HEK293 (cell line): ENCODE measurements around the gene S100A14.

Experiments used
- BCL11A ChIP-seq: fragments of 450-650 bp; formaldehyde crosslinking; IDR thresholded peaks from 2 replicates; pipeline ENCODE4 v1.5.1; 2016; ENCODE audit warnings: low read depth, missing biosample characterization, missing genetic modification characterization
- GLI2 ChIP-seq: fragments of 450-650 bp; formaldehyde crosslinking; IDR thresholded peaks from 2 replicates; pipeline ENCODE4; 2017; ENCODE audit warnings: missing biosample characterization, missing genetic modification characterization, low read depth, borderline replicate concordance
- KLF16 ChIP-seq: fragments of 450-650 bp; formaldehyde crosslinking; IDR thresholded peaks from 2 replicates; pipeline ENCODE4 v1.5.1; 2017; ENCODE audit warnings: missing biosample characterization, missing genetic modification characterization
- MZF1 ChIP-seq: fragments of 450-650 bp; formaldehyde crosslinking; IDR thresholded peaks from 2 replicates; pipeline ENCODE4 v1.5.1; 2017; ENCODE audit warnings: missing biosample characterization, missing genetic modification characterization, borderline replicate concordance
- OVOL3 ChIP-seq: fragments of 450-650 bp; formaldehyde crosslinking; IDR thresholded peaks from 2 replicates; pipeline ENCODE4 v1.5.1; 2016; ENCODE audit warnings: missing biosample characterization, missing genetic modification characterization
- SP3 ChIP-seq: fragments of 450-650 bp; formaldehyde crosslinking; IDR thresholded peaks from 2 replicates; pipeline ENCODE4 v1.5.1; 2016; ENCODE audit warnings: missing biosample characterization, missing genetic modification characterization
- ZBTB26 ChIP-seq: fragments of 450-650 bp; formaldehyde crosslinking; optimal IDR thresholded peaks from 2 replicates; pipeline ENCODE3; 2016; ENCODE audit warnings: missing biosample characterization, mild to moderate bottlenecking, missing genetic modification characterization
- ZBTB48 ChIP-seq: fragments of 450-650 bp; formaldehyde crosslinking; IDR thresholded peaks from 2 replicates; pipeline ENCODE4 v1.5.1; 2016; ENCODE audit warnings: missing biosample characterization, missing genetic modification characterization
- ZBTB49 ChIP-seq: fragments of 450-650 bp; formaldehyde crosslinking; IDR thresholded peaks from 2 replicates; pipeline ENCODE4 v1.5.1; 2016; ENCODE audit warnings: missing biosample characterization, missing genetic modification characterization, low read depth
- ZEB2 ChIP-seq: fragments of 450-650 bp; formaldehyde crosslinking; IDR thresholded peaks from 2 replicates; pipeline ENCODE4 v1.5.1; 2016; ENCODE audit warnings: missing biosample characterization, missing genetic modification characterization
- ZFP3 ChIP-seq: fragments of 450-650 bp; formaldehyde crosslinking; IDR thresholded peaks from 2 replicates; pipeline ENCODE4 v1.5.1; 2016; ENCODE audit warnings: low read depth, missing biosample characterization, missing genetic modification characterization
- ZNF121 ChIP-seq: fragments of 450-650 bp; formaldehyde crosslinking; IDR thresholded peaks from 2 replicates; pipeline ENCODE4 v1.5.1; 2016; ENCODE audit warnings: missing biosample characterization, missing genetic modification characterization
- ZNF138 ChIP-seq: fragments of 450-650 bp; formaldehyde crosslinking; IDR thresholded peaks from 2 replicates; pipeline ENCODE4 v1.5.1; 2016; ENCODE audit warnings: missing biosample characterization, missing genetic modification characterization, borderline replicate concordance
- ZNF169 ChIP-seq: fragments of 450-650 bp; formaldehyde crosslinking; IDR thresholded peaks from 2 replicates; pipeline ENCODE4 v1.5.1; 2016; ENCODE audit warnings: missing biosample characterization, missing genetic modification characterization
- ZNF2 ChIP-seq: fragments of 450-650 bp; formaldehyde crosslinking; IDR thresholded peaks from 2 replicates; pipeline ENCODE4 v1.5.1; 2016; ENCODE audit warnings: missing biosample characterization, missing genetic modification characterization
- ZNF24 ChIP-seq: fragments of 450-650 bp; formaldehyde crosslinking; IDR thresholded peaks from 2 replicates; pipeline ENCODE4 v1.5.1; 2016; ENCODE audit warnings: missing biosample characterization, missing genetic modification characterization
- ZNF394 ChIP-seq: fragments of 450-650 bp; formaldehyde crosslinking; IDR thresholded peaks from 2 replicates; pipeline ENCODE4 v1.5.1; 2016; ENCODE audit warnings: missing biosample characterization, missing genetic modification characterization, mild to moderate bottlenecking, moderate library complexity, borderline replicate concordance
- ZNF398 ChIP-seq: fragments of 450-650 bp; formaldehyde crosslinking; IDR thresholded peaks from 2 replicates; pipeline ENCODE4 v1.5.1; 2017; ENCODE audit warnings: missing biosample characterization, missing genetic modification characterization
- ZNF555 ChIP-seq: fragments of 450-650 bp; formaldehyde crosslinking; conservative IDR thresholded peaks from 2 replicates; pipeline ENCODE4 v1.5.1; 2017; ENCODE audit warnings: missing biosample characterization, mild to moderate bottlenecking, missing genetic modification characterization, inconsistent platforms
- ZNF571 ChIP-seq: fragments of 450-650 bp; formaldehyde crosslinking; IDR thresholded peaks from 2 replicates; pipeline ENCODE4 v1.5.0; 2017; ENCODE audit warnings: missing biosample characterization, missing genetic modification characterization
- ZNF600 ChIP-seq: fragments of 450-650 bp; formaldehyde crosslinking; IDR thresholded peaks from 2 replicates; pipeline ENCODE4 v1.5.1; 2016; ENCODE audit warnings: missing biosample characterization, missing genetic modification characterization
- ZNF629 ChIP-seq: fragments of 450-650 bp; formaldehyde crosslinking; IDR thresholded peaks from 2 replicates; pipeline ENCODE4 v1.5.1; 2017; ENCODE audit warnings: missing biosample characterization, missing genetic modification characterization
- ZNF677 ChIP-seq: fragments of 450-650 bp; IDR thresholded peaks from 2 replicates; pipeline ENCODE4 v1.5.0; 2018; ENCODE audit warnings: missing biosample characterization, mild to moderate bottlenecking, missing genetic modification characterization, moderate library complexity
- ZXDB ChIP-seq: fragments of 450-650 bp; formaldehyde crosslinking; IDR thresholded peaks from 2 replicates; pipeline ENCODE4 v1.5.1; 2016; ENCODE audit warnings: missing biosample characterization, missing genetic modification characterization
- TF ChIP-seq, protein P1 (sequence below): fragments of 450-650 bp; formaldehyde crosslinking; IDR thresholded peaks from 2 replicates; pipeline ENCODE4 v1.5.1; 2017; ENCODE audit warnings: missing biosample characterization, mild to moderate bottlenecking, missing genetic modification characterization, moderate library complexity
- TF ChIP-seq, protein P2 (sequence below): fragments of 450-650 bp; formaldehyde crosslinking; IDR thresholded peaks from 2 replicates; pipeline ENCODE4 v1.5.1; 2017; ENCODE audit warnings: missing biosample characterization, missing genetic modification characterization

Gene S100A14

DNA sequence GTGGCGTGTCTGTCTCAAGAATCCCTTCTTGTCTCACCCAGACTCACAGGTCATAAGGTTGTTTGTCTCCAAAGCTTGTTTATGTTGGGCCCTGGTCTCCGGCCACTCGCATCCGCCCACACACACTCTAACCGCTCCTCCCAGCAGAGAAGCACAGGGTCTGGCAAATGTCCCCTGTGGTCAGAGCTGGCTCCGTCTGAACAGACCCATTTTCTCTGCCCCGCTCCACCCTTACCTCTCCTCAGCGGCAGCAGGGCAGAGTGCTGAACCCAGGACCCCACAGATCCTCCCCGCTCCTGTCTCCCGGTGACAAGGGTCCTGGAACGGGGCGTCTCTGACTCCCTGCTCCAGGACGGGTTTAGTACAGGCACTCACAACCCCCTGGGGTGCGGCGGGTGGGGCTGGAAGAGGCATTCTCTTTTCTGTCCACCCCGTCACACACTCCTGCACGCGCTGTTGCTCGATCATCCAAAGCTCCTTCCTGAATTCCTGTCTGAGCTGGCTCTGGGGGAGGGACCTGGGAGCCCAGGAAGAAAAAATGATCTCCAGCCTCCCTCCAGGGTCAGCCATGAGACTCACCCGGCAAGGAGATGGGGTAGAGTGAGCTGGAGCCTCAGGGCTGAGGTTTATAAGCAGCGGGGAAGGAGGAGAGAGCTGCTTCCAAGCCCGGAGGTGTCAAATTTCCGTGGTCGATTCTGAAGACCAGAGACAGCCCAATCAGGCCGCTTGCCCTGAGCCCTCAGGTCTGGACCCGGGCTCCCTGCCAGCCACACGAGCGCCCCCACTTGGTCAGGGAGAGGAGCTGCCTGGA lies 11.0 kb upstream of the S100A14 start, which contains the start of gene S100A13 (continued):
- TF ChIP-seq KLF16: peak; percentile 22; the same call in 1 of the 2 replicates
- peak; percentile 77 for TF ChIP-seq ZXDB
- TF ChIP-seq ZNF169 (tag by site-specific recombination): no peak
- TF ChIP-seq ZNF571 (tag by site-specific recombination): no peak
- TF ChIP-seq ZNF121: peak; percentile 7; the same call in 1 of the 2 replicates
- TF ChIP-seq ZBTB26 (tag by site-specific recombination): peak; percentile 26
- TF ChIP-seq, protein P1, sequence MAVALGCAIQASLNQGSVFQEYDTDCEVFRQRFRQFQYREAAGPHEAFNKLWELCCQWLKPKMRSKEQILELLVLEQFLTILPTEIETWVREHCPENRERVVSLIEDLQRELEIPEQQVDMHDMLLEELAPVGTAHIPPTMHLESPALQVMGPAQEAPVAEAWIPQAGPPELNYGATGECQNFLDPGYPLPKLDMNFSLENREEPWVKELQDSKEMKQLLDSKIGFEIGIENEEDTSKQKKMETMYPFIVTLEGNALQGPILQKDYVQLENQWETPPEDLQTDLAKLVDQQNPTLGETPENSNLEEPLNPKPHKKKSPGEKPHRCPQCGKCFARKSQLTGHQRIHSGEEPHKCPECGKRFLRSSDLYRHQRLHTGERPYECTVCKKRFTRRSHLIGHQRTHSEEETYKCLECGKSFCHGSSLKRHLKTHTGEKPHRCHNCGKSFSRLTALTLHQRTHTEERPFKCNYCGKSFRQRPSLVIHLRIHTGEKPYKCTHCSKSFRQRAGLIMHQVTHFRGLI (tag by site-specific recombination): 0 out of 2 replicates have a peak, but pooled peaks have one; percentile 8
- peak; percentile 69; the same call in 1 of the 2 replicates for TF ChIP-seq ZNF394 (tag by site-specific recombination)
- TF ChIP-seq, protein P2, sequence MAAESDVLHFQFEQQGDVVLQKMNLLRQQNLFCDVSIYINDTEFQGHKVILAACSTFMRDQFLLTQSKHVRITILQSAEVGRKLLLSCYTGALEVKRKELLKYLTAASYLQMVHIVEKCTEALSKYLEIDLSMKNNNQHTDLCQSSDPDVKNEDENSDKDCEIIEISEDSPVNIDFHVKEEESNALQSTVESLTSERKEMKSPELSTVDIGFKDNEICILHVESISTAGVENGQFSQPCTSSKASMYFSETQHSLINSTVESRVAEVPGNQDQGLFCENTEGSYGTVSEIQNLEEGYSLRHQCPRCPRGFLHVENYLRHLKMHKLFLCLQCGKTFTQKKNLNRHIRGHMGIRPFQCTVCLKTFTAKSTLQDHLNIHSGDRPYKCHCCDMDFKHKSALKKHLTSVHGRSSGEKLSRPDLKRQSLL: peak; percentile 95
- no peak for TF ChIP-seq OVOL3 (tag by site-specific recombination)
- no peak; the same call in none of the 2 replicates for TF ChIP-seq ZNF398
- TF ChIP-seq ZNF2 (tag by site-specific recombination): peak; percentile 67; the same call in 1 of the 2 replicates
- no peak for TF ChIP-seq GLI2
- TF ChIP-seq ZBTB48: peak; percentile 60; the same call in 1 of the 2 replicates
- TF ChIP-seq ZNF555 (tag by site-specific recombination): no peak
- TF ChIP-seq MZF1 (tag by site-specific recombination): no peak
- TF ChIP-seq ZNF629: peak; percentile 56
- TF ChIP-seq SP3 (tag by site-specific recombination): peak; percentile 27
- TF ChIP-seq BCL11A (tag by site-specific recombination): peak; percentile 62; the same call in 1 of the 2 replicates
- peak; percentile 95 for TF ChIP-seq ZNF600 (tag by site-specific recombination)
- TF ChIP-seq ZBTB49 (tag by site-specific recombination): no peak
- no peak for TF ChIP-seq ZFP3
- TF ChIP-seq ZEB2: peak; percentile 71; the same call in 1 of the 2 replicates
- TF ChIP-seq ZNF138: no peak
- no peak for TF ChIP-seq ZNF677
- TF ChIP-seq ZNF24 (tag by site-specific recombination): 0 out of 2 replicates have a peak, but pooled peaks have one; percentile 35
